MM.1S (cell line): ENCODE data around the gene FAM120A.

Experiments
- CTCF ChIP-seq: fragments of 300-600 bp; sonication (generic); IDR thresholded peaks from 2 replicates; pipeline ENCODE4 v1.5.1; 2016; ENCODE audit warnings: antibody characterized with exemption, low read length, mixed read lengths
- EZH2 ChIP-seq: fragments of 300-600 bp; sonication (generic); optimal IDR thresholded peaks from 2 replicates; pipeline ENCODE3; 2017; ENCODE audit warnings: low read depth, mild to moderate bottlenecking, antibody characterized with exemption, low read length, mixed read lengths
- EZH2phosphoT487 ChIP-seq: fragments of 300-600 bp; sonication (generic); IDR thresholded peaks from 2 replicates; pipeline ENCODE4 v1.6.1; 2018; ENCODE audit warnings: antibody characterized with exemption, low read length

DNA sequence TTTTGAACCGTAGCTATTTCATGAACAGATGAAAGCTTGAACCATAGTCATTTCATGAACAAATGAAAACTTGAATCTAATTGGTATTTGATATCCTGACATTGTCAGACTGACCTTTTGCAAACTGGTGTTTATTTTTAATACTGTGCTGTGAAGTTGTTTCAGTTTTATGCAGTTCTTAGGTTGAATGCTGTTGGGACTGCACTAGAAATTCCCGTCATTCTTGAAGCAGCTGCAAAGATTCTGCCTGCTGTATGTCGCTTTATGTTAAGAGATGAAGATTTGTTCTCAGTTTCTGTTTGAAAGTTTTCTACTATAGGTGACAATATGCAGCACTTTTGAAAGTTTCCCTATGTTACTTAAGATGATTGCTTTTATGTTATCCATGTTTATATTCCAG, 24.4 kb downstream of the FAM120A start:
- TF ChIP-seq CTCF (no peak), EZH2 (no peak), EZH2phosphoT487 (no peak)
